ENCODE data around the gene ICAM5.

- TF ChIP-seq POLR2AphosphoS5 (IDR thresholded peaks at IDR 0.05; ENCODE audit: low read depth, low read length), result no peak
- TF ChIP-seq POLR2A (IDR thresholded peaks at IDR 0.05; ENCODE audit: low read depth, low read length), result no peak
These were observed 21.7 kb upstream of the ICAM5 start for GRCh38 chr19:10268071-10268470.
